Astrocyte (in vitro differentiated cells and primary cell): ENCODE measurements around the gene PLXDC1.

Experiments used
- EZH2 ChIP-seq: IDR thresholded peaks from 2 replicates; pipeline ENCODE4 v1.6.1; 2012; ENCODE audit warnings: mild to moderate bottlenecking, low read length, inconsistent platforms; ENCODE audit not compliant: insufficient read depth
- TF ChIP-seq, protein P1 (sequence below): IDR thresholded peaks from 2 replicates; pipeline ENCODE4 v1.5.1; 2011; ENCODE audit warnings: low read depth, mild to moderate bottlenecking, inconsistent platforms, low read length, moderate library complexity; ENCODE audit not compliant: insufficient read depth

DNA sequence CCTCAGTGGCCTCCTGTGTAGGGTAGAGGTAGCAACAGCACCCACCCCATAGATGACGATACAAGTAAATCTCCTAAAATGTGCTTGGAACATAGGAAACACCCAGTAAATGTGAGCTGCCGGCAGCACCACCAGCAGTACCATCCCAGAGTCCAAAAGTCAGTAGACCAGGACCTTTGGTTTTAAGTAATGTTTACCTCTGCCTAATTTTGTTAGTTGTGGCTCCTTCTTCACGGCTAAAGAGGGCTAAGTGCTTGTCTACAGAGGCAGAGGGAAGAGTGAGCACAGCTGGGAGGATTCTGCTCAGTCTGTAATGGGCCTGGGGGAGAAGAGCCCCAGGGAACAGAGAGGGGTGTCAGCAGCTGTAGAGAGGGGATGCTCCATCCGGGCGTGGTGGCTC lies 92.9 kb downstream of the PLXDC1 start:
- TF ChIP-seq, protein P1, sequence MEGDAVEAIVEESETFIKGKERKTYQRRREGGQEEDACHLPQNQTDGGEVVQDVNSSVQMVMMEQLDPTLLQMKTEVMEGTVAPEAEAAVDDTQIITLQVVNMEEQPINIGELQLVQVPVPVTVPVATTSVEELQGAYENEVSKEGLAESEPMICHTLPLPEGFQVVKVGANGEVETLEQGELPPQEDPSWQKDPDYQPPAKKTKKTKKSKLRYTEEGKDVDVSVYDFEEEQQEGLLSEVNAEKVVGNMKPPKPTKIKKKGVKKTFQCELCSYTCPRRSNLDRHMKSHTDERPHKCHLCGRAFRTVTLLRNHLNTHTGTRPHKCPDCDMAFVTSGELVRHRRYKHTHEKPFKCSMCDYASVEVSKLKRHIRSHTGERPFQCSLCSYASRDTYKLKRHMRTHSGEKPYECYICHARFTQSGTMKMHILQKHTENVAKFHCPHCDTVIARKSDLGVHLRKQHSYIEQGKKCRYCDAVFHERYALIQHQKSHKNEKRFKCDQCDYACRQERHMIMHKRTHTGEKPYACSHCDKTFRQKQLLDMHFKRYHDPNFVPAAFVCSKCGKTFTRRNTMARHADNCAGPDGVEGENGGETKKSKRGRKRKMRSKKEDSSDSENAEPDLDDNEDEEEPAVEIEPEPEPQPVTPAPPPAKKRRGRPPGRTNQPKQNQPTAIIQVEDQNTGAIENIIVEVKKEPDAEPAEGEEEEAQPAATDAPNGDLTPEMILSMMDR = no peak
- no peak for TF ChIP-seq EZH2
